ENCODE results near the gene OR2T11. TPM values are rescaled to one million over a fixed set of nuclear protein-coding genes. Genes with fewer than 3 reads are reported as not detected.
"Not testable (repeated sequence)": the region's sequence is repeated elsewhere in the genome, so short reads cannot be mapped to it uniquely, and the experiment has no call there.

Gene OR2T11
- total RNA-seq, 2 experiments from 2014 or later = not detected

GRCh38 chr1:248636612-248637011 lies 1.7 kb upstream of the OR2T11 start:
- H3K27ac Mint-ChIP-seq; intact Hi-C loops (cut with micrococcal nuclease); H3K4me1 Mint-ChIP-seq (ENCODE audit: low read depth); H3K4me3 Mint-ChIP-seq; H3K9me3 Mint-ChIP-seq; H3K27me3 Mint-ChIP-seq (ENCODE audit: low read depth); CTCF ChIA-PET; DNase-seq; H3K36me3 Mint-ChIP-seq (ENCODE audit: low read depth): not testable (repeated sequence)

GRCh38 chr1:248631354-248632008 lies 3.4 kb downstream of the OR2T11 start:
- Mint-ChIP-seq H3K27me3 (ENCODE audit: low read depth) (no peaks in the 10 kb centered on the region), H3K27ac (no peak overlapping the region), H3K4me3 (no peak overlapping the region), H3K4me1 (ENCODE audit: low read depth) (no peaks in the 10 kb centered on the region), H3K9me3 (no peaks in the 10 kb centered on the region), H3K36me3 (ENCODE audit: low read depth) (no peaks in the 10 kb centered on the region)
- DNase-seq = no peak
- CTCF ChIA-PET = interaction anchor here (1.0 to 1.5 kb wide), 2 partner anchors 8 to 173 kb away, joined by 4 to 5 read pairs; no protein-coding TSS in a partner anchor
- intact Hi-C loops (cut with micrococcal nuclease) = no loop called here

- Mint-ChIP-seq H3K27ac (no peak overlapping the region), H3K36me3 (ENCODE audit: low read depth) (no peaks in the 10 kb centered on the region), H3K4me3 (no peak overlapping the region), H3K9me3 (no peaks in the 10 kb centered on the region), H3K27me3 (ENCODE audit: low read depth) (no peaks in the 10 kb centered on the region), H3K4me1 (ENCODE audit: low read depth) (no peaks in the 10 kb centered on the region)
- intact Hi-C loops (cut with micrococcal nuclease) = no loop called here
- CTCF ChIA-PET = interaction anchor here (1.0 to 1.5 kb wide), 2 partner anchors 8 to 174 kb away, joined by 4 to 5 read pairs; no protein-coding TSS in a partner anchor
- DNase-seq = no peak
Observed at GRCh38 chr1:248630551-248630950, 4.3 kb downstream of the OR2T11 start.

DNA sequence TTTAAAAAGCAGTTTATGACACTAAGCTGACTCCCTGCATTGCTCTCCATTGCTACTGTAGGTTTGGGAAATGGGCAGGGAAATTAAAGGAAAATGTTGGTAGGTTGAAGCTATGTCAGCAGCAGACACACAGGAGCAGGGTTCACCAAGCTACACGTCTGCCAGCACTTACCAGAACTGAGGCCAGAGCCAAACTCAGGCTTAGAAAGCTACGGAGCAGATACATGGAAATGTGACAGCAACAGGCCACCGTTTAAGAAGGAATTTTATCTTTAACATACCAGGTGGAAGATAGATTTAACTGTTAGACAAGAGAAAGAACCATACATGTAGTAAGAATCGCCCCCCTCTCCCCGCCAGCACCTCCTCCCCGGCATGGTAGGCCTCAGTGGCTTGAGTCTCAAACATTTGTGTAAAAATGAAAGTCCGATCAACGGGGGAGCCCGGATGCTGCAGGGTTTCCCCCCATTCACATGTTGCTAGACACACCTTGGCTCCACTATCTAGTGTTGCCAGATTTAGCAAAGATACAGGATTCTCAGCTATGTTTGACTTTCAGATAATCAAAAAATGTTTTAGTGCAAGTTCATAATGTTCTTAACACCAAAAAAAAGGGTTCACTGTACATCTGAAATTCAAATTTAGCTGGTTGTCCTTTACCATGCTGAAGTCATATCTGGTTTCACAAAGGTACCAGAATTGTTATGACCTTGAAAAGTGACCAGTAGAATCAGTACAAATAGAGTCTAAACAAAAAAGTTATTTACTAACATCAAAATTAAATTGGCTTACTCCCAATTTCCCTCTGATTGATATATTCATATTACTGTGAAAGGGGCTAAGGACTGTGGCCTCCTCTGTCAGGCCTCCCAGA lies 6.7 kb downstream of the OR2T11 start:
- H3K4me3 Mint-ChIP-seq = no peak overlapping the region
- H3K4me1 Mint-ChIP-seq (ENCODE audit: low read depth) = no peaks in the 10 kb centered on the region
- H3K9me3 Mint-ChIP-seq = no peaks in the 10 kb centered on the region
- no peak overlapping the region for H3K27ac Mint-ChIP-seq
- CTCF ChIA-PET = interaction anchor here (0.6 kb wide), 1 partner anchor 199 kb away, joined by 3 read pairs; no protein-coding TSS in a partner anchor
- intact Hi-C loops (cut with micrococcal nuclease) = no loop called here
- no peak for DNase-seq
- H3K27me3 Mint-ChIP-seq (ENCODE audit: low read depth) = no peaks in the 10 kb centered on the region
- no peaks in the 10 kb centered on the region for H3K36me3 Mint-ChIP-seq (ENCODE audit: low read depth)

- no peaks in the 10 kb centered on the region for H3K27me3 Mint-ChIP-seq (ENCODE audit: low read depth)
- H3K27ac Mint-ChIP-seq = no peak overlapping the region
- CTCF ChIA-PET = interaction anchor here (1.1 to 5.5 kb wide), 2 partner anchors 57 to 180 kb away, joined by 4 to 53 read pairs; no protein-coding TSS in a partner anchor
- intact Hi-C loops (cut with micrococcal nuclease) = no loop called here
- H3K36me3 Mint-ChIP-seq (ENCODE audit: low read depth) = no peaks in the 10 kb centered on the region
- no peaks in the 10 kb centered on the region for H3K4me1 Mint-ChIP-seq (ENCODE audit: low read depth)
- H3K9me3 Mint-ChIP-seq = no peaks in the 10 kb centered on the region
- no peak for DNase-seq
- no peak overlapping the region for H3K4me3 Mint-ChIP-seq
Observed at GRCh38 chr1:248625971-248626370, 8.9 kb downstream of the OR2T11 start.

GRCh38 chr1:248625166-248625565 lies 9.7 kb downstream of the OR2T11 start:
- H3K4me3 Mint-ChIP-seq = no peak overlapping the region

GRCh38 chr1:248622570-248623001 lies 12.3 kb downstream of the OR2T11 start:
- Mint-ChIP-seq H3K27ac (no peak overlapping the region), H3K4me3 (no peak overlapping the region), H3K9me3 (no peaks in the 10 kb centered on the region), H3K36me3 (ENCODE audit: low read depth) (no peaks in the 10 kb centered on the region), H3K4me1 (ENCODE audit: low read depth) (peaks cover 2% of the 10 kb centered on the region), H3K27me3 (ENCODE audit: low read depth) (no peaks in the 10 kb centered on the region)
- intact Hi-C loops (cut with micrococcal nuclease) = loop anchor here (1.0 kb wide), 2 partner anchors 64 to 185 kb away; no protein-coding TSS in a partner anchor
- peak; percentile 19 for DNase-seq
- CTCF ChIA-PET = interaction anchor here (0.7 to 5.5 kb wide), 11 partner anchors 8 to 1572 kb away, joined by 3 to 53 read pairs (median 4); no protein-coding TSS in a partner anchor

More at GRCh38 chr1:248625166-248625565, 9.7 kb downstream of the OR2T11 start:
- Mint-ChIP-seq H3K4me1 (ENCODE audit: low read depth) (no peaks in the 10 kb centered on the region), H3K27ac (no peak overlapping the region), H3K36me3 (ENCODE audit: low read depth) (no peaks in the 10 kb centered on the region), H3K9me3 (no peaks in the 10 kb centered on the region), H3K27me3 (ENCODE audit: low read depth) (no peaks in the 10 kb centered on the region)
- no peak for DNase-seq
- intact Hi-C loops (cut with micrococcal nuclease) = no loop called here
- CTCF ChIA-PET = interaction anchor here (1.1 to 5.5 kb wide), 3 partner anchors 58 to 180 kb away, joined by 4 to 53 read pairs (median 24); no protein-coding TSS in a partner anchor

- Mint-ChIP-seq H3K36me3 (ENCODE audit: low read depth) (no peaks in the 10 kb centered on the region), H3K27ac (no peak overlapping the region), H3K4me1 (ENCODE audit: low read depth) (peaks cover 2% of the 10 kb centered on the region), H3K9me3 (no peaks in the 10 kb centered on the region), H3K4me3 (no peak overlapping the region), H3K27me3 (ENCODE audit: low read depth) (no peaks in the 10 kb centered on the region)
- intact Hi-C loops (cut with micrococcal nuclease) = loop anchor here (1.0 kb wide), 2 partner anchors 65 to 186 kb away; no protein-coding TSS in a partner anchor
- CTCF ChIA-PET = interaction anchor here (0.6 to 5.5 kb wide), 11 partner anchors 7 to 187 kb away, joined by 3 to 53 read pairs (median 3); no protein-coding TSS in a partner anchor
- DNase-seq = no peak
Observed at GRCh38 chr1:248621770-248622169, 13.1 kb downstream of the OR2T11 start.

GRCh38 chr1:248618878-248619277 lies 16.0 kb downstream of the OR2T11 start:
- no peaks in the 10 kb centered on the region for H3K9me3 Mint-ChIP-seq
- CTCF ChIA-PET = interaction anchor here (1.0 to 1.9 kb wide), 4 partner anchors 9 to 207 kb away, joined by 3 to 9 read pairs (median 4); no protein-coding TSS in a partner anchor

DNA sequence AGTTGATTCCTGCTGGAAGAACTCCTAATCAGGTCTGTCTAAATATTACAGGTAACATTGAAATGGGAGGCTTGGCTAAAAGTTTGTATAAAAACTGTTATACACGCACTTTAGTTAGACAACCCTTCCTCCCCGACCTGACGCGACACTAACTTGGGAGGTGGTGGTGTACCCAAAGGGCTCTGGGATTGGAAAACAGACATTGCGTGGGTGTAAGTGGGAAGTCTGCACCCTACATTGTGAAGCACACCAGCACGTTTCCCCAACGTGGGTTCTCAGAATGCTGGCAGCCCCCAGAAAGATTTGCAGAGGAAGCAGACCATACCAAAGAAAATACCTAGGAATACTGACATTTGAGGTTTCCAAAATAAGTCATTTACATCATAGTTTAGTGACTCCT lies 16.8 kb downstream of the OR2T11 start:
- Mint-ChIP-seq H3K4me3 (no peak overlapping the region), H3K4me1 (ENCODE audit: low read depth) (peaks cover 14% of the 10 kb centered on the region), H3K36me3 (ENCODE audit: low read depth) (no peaks in the 10 kb centered on the region), H3K9me3 (no peaks in the 10 kb centered on the region), H3K27ac (no peak overlapping the region), H3K27me3 (ENCODE audit: low read depth) (no peaks in the 10 kb centered on the region)
- DNase-seq = no peak
- CTCF ChIA-PET = interaction anchor here (0.8 to 1.2 kb wide), 2 partner anchors 187 to 189 kb away, joined by 3 read pairs; no protein-coding TSS in a partner anchor
- intact Hi-C loops (cut with micrococcal nuclease) = loop anchor here (2.0 to 5.0 kb wide), 2 partner anchors 375 to 681 kb away; no protein-coding TSS in a partner anchor

More at GRCh38 chr1:248618878-248619277, 16.0 kb downstream of the OR2T11 start:
- Mint-ChIP-seq H3K27ac (no peak overlapping the region), H3K27me3 (ENCODE audit: low read depth) (no peaks in the 10 kb centered on the region), H3K4me1 (ENCODE audit: low read depth) (peaks cover 7% of the 10 kb centered on the region), H3K4me3 (no peak overlapping the region), H3K36me3 (ENCODE audit: low read depth) (no peaks in the 10 kb centered on the region)
- intact Hi-C loops (cut with micrococcal nuclease) = loop anchor here (2.0 to 5.0 kb wide), 2 partner anchors 376 to 682 kb away; no protein-coding TSS in a partner anchor
- peak; percentile 82 for DNase-seq

DNA sequence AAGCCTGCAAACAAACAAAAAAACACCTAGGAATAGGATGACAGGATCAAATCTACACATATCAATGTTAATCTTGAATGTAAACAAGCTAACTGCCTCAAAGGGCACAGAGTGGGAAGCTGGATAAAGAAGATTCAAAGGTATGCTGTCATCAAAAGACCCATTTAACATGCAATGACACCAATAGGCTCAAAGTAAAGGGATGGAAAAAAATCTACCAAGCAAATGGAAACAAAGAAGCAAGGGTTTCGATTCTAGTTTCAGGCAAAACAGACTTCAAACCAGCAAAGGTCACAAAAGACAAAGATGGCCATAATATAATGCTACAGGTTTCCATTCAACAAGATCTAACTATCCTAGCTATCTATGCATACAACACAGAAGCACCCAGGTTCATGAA lies 21.1 kb downstream of the OR2T11 start:
- H3K27ac Mint-ChIP-seq = peak overlapping the region; percentile 33
- no peaks in the 10 kb centered on the region for H3K36me3 Mint-ChIP-seq (ENCODE audit: low read depth)
- no peaks in the 10 kb centered on the region for H3K9me3 Mint-ChIP-seq
- peaks cover 31% of the 10 kb centered on the region for H3K4me1 Mint-ChIP-seq (ENCODE audit: low read depth)
- intact Hi-C loops (cut with micrococcal nuclease) = loop anchor here (2.0 to 5.0 kb wide), 2 partner anchors 133 to 214 kb away; partner anchors contain the start of gene SH3BP5L
- no peak overlapping the region for H3K4me3 Mint-ChIP-seq
- CTCF ChIA-PET = interaction anchor here (1.1 to 1.5 kb wide), 2 partner anchors 9 to 210 kb away, joined by 6 read pairs; no protein-coding TSS in a partner anchor
- H3K27me3 Mint-ChIP-seq (ENCODE audit: low read depth) = no peaks in the 10 kb centered on the region
- DNase-seq = no peak

All from activated naive CD4-positive, alpha-beta T cell treated with anti-CD3 and anti-CD28 coated beads for 36 hours (primary cell).